Spleen (tissue), 7 donors: ENCODE measurements around the gene MDM4.

Experiments
- POLR2AphosphoS5 ChIP-seq, 3 donors: sonication (generic); formaldehyde crosslinking; IDR thresholded peaks; one replicate each; pipeline ENCODE4 v1.5.1; 2017; ENCODE audit warnings: antibody characterized with exemption in 3 of 3
- TF ChIP-seq, protein P1 (sequence below), 11 experiments: fragments of 200-600 bp in 7 of 11; fragments of 450-650 bp in 4 of 11; sonication (generic) in 4 of 11; IDR thresholded peaks in 8 of 11; conservative IDR thresholded peaks in 3 of 11; 1 replicate in 7 of 11; 2 replicates in 4 of 11; pipeline versions ENCODE4 v1.4.0 to v1.8.0; 2016 to 2021; ENCODE audit warnings: antibody characterized with exemption in 11 of 11, inconsistent platforms in 4 of 11, mild to moderate bottlenecking in 1 of 11
- donor health status: DM: no; HTN: no; CAD: no; lungs with moderate emphysema.
- donor health status: DM: no; HTN: no; CAD: no.
- donor health status: DM: no; HTN: no; CAD: no.

DNA sequence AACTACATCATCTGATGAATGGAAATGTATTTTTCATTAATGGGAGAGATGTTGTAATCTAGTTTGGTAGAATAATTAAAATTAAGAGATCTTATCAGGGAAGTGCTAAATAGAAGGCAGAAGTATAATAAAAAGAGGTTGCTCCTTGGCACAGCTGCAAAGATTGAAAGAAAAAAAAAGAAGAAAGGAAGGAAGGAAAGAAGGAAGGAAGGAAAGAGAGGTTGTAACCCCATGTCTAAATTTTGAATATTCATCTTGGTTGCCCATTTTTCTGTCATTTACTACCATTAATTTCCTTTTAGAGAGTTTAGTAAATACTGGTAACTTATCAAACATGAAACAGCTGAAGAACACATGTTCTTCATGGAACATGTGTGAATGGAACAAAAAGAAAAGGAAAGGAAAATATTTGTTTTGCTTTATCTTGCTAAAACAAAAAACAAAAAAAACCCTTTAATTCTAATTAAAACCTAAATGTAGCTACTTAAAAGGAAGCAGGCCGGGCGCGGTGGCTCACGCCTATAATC is 10.5 kb upstream of the MDM4 start:
- TF ChIP-seq POLR2AphosphoS5 (IDR thresholded peaks at IDR 0.05), result no peak
- TF ChIP-seq, protein P1, sequence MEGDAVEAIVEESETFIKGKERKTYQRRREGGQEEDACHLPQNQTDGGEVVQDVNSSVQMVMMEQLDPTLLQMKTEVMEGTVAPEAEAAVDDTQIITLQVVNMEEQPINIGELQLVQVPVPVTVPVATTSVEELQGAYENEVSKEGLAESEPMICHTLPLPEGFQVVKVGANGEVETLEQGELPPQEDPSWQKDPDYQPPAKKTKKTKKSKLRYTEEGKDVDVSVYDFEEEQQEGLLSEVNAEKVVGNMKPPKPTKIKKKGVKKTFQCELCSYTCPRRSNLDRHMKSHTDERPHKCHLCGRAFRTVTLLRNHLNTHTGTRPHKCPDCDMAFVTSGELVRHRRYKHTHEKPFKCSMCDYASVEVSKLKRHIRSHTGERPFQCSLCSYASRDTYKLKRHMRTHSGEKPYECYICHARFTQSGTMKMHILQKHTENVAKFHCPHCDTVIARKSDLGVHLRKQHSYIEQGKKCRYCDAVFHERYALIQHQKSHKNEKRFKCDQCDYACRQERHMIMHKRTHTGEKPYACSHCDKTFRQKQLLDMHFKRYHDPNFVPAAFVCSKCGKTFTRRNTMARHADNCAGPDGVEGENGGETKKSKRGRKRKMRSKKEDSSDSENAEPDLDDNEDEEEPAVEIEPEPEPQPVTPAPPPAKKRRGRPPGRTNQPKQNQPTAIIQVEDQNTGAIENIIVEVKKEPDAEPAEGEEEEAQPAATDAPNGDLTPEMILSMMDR (IDR thresholded peaks at IDR 0.05 in 8 of 11, conservative IDR thresholded peaks at IDR 0.05 in 3 of 11), result no peak
